Measurements from ENCODE around the gene SSX2IP. TPM values are rescaled to one million over a fixed set of nuclear protein-coding genes. Genes with fewer than 3 reads are reported as not detected.
A peak's percentile ranks its signal among the peaks of the same experiment; 100 is the strongest.
"Not testable (repeated sequence)": the region's sequence is repeated elsewhere in the genome, so short reads cannot be mapped to it uniquely, and the experiment has no call there.

The SSX2IP gene
- total and polyA plus RNA-seq, 9 donors = 14.4 to 19.3 (median 16.5) TPM

DNA sequence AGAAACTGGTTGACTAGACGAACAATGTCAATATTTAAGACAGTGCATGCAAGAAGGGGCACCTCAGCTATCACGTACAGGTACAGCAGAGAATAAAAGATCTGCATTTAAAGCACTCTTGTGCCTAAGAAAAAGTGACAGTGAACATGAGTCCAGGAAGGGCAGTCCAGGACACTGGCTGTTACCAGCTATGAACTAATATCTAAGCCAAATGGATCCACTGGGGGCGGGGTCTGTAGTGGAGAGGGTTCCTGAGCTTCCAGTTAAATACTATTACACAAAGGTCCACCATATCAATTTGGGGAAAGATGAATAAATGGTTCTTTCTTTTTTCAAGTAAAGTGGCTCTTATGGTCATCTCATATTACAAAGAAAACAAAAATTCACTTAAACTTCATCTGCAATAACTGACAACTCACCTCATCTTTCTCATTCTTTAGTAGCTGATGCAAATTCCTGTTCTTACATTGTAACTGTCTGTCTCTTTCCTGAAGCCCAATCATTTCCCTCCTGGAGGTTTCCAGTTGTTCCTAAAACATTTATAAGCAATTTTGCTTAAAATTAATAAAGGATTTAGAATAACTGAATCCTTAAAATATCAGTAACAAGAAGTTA, 24.5 kb downstream of the SSX2IP start:
- peaks cover 2% of the 10 kb centered on the region for H3K36me3 ChIP-seq (ENCODE audit: control insufficient read depth, insufficient read depth, low read length)
- H3K4me1 ChIP-seq (ENCODE audit: control insufficient read depth, insufficient read depth, low read length) = no peaks in the 10 kb centered on the region
- no peaks in the 10 kb centered on the region for H3K9me3 ChIP-seq (replicated peaks; ENCODE audit: control insufficient read depth, low read depth, low read length)
- DNase-seq = no peak
- no peaks in the 10 kb centered on the region for H3K27me3 ChIP-seq (ENCODE audit: control insufficient read depth, insufficient read depth, low read length)
- H3K27ac ChIP-seq (ENCODE audit: low read length) = no peak overlapping the region
- H3K4me3 ChIP-seq (ENCODE audit: low read length) = no peak overlapping the region
- 94% methylated on average over 2 of the region's 3 CpGs for WGBS (ENCODE audit: insufficient coverage)

DNA sequence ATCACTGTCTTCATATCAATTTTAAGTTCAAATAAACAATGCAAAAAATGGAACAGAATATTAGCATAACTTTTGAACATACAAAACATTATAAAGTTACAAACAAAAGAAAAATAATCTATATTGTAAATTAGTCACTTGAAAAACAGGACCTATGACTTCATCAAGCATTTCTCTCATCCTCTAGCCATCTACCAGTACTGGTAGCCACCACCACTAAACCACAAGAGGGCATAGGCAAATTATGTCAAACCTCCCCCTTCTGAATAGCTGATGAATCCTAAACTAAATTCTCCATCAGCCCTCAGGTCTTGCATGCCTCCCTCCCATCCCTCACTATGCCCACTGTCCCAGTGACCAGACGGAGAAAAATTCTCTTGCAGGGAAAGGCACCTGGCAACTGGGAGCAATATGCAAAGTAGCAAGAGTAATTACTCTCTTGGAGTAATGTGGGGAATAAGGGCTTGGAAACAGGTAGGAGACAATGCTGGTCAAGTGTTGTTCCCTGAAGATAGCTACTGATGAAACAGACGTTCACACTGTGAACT, 37.1 kb downstream of the SSX2IP start:
- WGBS (ENCODE audit: insufficient coverage) = no CpG with 5 or more reads among the region's 2 CpGs
- H3K4me1 ChIP-seq (ENCODE audit: control insufficient read depth, insufficient read depth, low read length) = no peaks in the 10 kb centered on the region
- no peaks in the 10 kb centered on the region for H3K9me3 ChIP-seq (replicated peaks; ENCODE audit: control insufficient read depth, low read depth, low read length)
- no peaks in the 10 kb centered on the region for H3K27me3 ChIP-seq (ENCODE audit: control insufficient read depth, insufficient read depth, low read length)
- no peak overlapping the region for H3K27ac ChIP-seq (ENCODE audit: low read length)
- no peak for DNase-seq
- H3K36me3 ChIP-seq (ENCODE audit: control insufficient read depth, insufficient read depth, low read length) = peaks cover 28% of the 10 kb centered on the region
- H3K4me3 ChIP-seq (ENCODE audit: low read length) = no peak overlapping the region

- WGBS (ENCODE audit: insufficient coverage) = no CpG with 5 or more reads among the region's 2 CpGs
These were observed 45.8 kb downstream of the SSX2IP start for GRCh38 chr1:84644472-84644871.

GRCh38 chr1:84643183-84643582, 47.1 kb downstream of the SSX2IP start:
- DNase-seq = no peak
- Histone ChIP-seq H3K4me1 (ENCODE audit: control insufficient read depth, insufficient read depth, low read length) (no peaks in the 10 kb centered on the region), H3K27ac (ENCODE audit: low read length) (no peak overlapping the region), H3K9me3 (replicated peaks; ENCODE audit: control insufficient read depth, low read depth, low read length) (no peaks in the 10 kb centered on the region), H3K36me3 (ENCODE audit: control insufficient read depth, insufficient read depth, low read length) (no peaks in the 10 kb centered on the region), H3K4me3 (ENCODE audit: low read length) (no peak overlapping the region), H3K27me3 (ENCODE audit: control insufficient read depth, insufficient read depth, low read length) (no peaks in the 10 kb centered on the region)
- no CpG with 5 or more reads among the region's 6 CpGs for WGBS (ENCODE audit: insufficient coverage)

More at GRCh38 chr1:84644472-84644871, 45.8 kb downstream of the SSX2IP start:
- Histone ChIP-seq H3K4me1 (ENCODE audit: control insufficient read depth, insufficient read depth, low read length) (no peaks in the 10 kb centered on the region), H3K27ac (ENCODE audit: low read length) (no peak overlapping the region), H3K27me3 (ENCODE audit: control insufficient read depth, insufficient read depth, low read length) (no peaks in the 10 kb centered on the region), H3K36me3 (ENCODE audit: control insufficient read depth, insufficient read depth, low read length) (peaks cover 3% of the 10 kb centered on the region), H3K9me3 (replicated peaks; ENCODE audit: control insufficient read depth, low read depth, low read length) (no peaks in the 10 kb centered on the region), H3K4me3 (ENCODE audit: low read length) (no peak overlapping the region)
- no peak for DNase-seq

GRCh38 chr1:84642774-84643173, 47.5 kb downstream of the SSX2IP start:
- DNase-seq = no peak
- no peaks in the 10 kb centered on the region for H3K4me1 ChIP-seq (ENCODE audit: control insufficient read depth, insufficient read depth, low read length)

DNA sequence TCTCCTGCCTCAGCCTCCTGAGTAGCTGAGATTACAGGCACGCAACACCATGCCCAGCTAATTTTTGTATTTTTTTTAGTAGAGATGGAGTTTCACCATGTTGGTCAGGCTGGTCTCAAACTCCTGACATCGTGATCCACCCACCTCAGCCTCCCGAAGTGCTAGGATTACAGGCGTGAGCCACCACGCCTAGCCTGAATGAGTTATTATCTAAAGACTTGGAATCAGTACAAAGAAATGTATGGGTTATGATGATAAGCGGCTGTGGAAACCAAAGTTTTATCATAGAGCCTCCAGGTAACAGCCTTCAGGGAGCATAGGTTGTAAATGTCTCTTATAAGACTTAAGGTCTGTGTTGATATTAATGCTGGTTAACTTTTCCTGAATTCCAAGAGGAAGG, 50.5 kb downstream of the SSX2IP start:
- H3K4me1 ChIP-seq (ENCODE audit: control insufficient read depth, insufficient read depth, low read length); H3K4me3 ChIP-seq (ENCODE audit: low read length); H3K9me3 ChIP-seq (replicated peaks; ENCODE audit: control insufficient read depth, low read depth, low read length); DNase-seq; H3K36me3 ChIP-seq (ENCODE audit: control insufficient read depth, insufficient read depth, low read length); H3K27me3 ChIP-seq (ENCODE audit: control insufficient read depth, insufficient read depth, low read length); H3K27ac ChIP-seq (ENCODE audit: low read length): not testable (repeated sequence)
- WGBS (ENCODE audit: insufficient coverage) = no CpG with 5 or more reads among the region's 6 CpGs

More at GRCh38 chr1:84642774-84643173, 47.5 kb downstream of the SSX2IP start:
- Histone ChIP-seq H3K36me3 (ENCODE audit: control insufficient read depth, insufficient read depth, low read length) (no peaks in the 10 kb centered on the region), H3K4me3 (ENCODE audit: low read length) (no peak overlapping the region), H3K9me3 (replicated peaks; ENCODE audit: control insufficient read depth, low read depth, low read length) (no peaks in the 10 kb centered on the region), H3K27me3 (ENCODE audit: control insufficient read depth, insufficient read depth, low read length) (no peaks in the 10 kb centered on the region), H3K27ac (ENCODE audit: low read length) (no peak overlapping the region)

- no peaks in the 10 kb centered on the region for H3K36me3 ChIP-seq (ENCODE audit: control insufficient read depth, insufficient read depth, low read length)
These were observed 54.8 kb downstream of the SSX2IP start for GRCh38 chr1:84635429-84635828.

GRCh38 chr1:84634536-84635205, 55.6 kb downstream of the SSX2IP start:
- Histone ChIP-seq H3K4me1 (ENCODE audit: control insufficient read depth, insufficient read depth, low read length) (no peaks in the 10 kb centered on the region), H3K36me3 (ENCODE audit: control insufficient read depth, insufficient read depth, low read length) (no peaks in the 10 kb centered on the region), H3K27ac (ENCODE audit: low read length) (no peak overlapping the region), H3K4me3 (ENCODE audit: low read length) (no peak overlapping the region), H3K27me3 (ENCODE audit: control insufficient read depth, insufficient read depth, low read length) (no peaks in the 10 kb centered on the region), H3K9me3 (replicated peaks; ENCODE audit: control insufficient read depth, low read depth, low read length) (no peaks in the 10 kb centered on the region)
- 34% methylated on average over 4 of the region's 5 CpGs for WGBS (ENCODE audit: insufficient coverage)
- no peak for DNase-seq

More at GRCh38 chr1:84635429-84635828, 54.8 kb downstream of the SSX2IP start:
- Histone ChIP-seq H3K4me1 (ENCODE audit: control insufficient read depth, insufficient read depth, low read length) (no peaks in the 10 kb centered on the region), H3K4me3 (ENCODE audit: low read length) (no peak overlapping the region), H3K27me3 (ENCODE audit: control insufficient read depth, insufficient read depth, low read length) (no peaks in the 10 kb centered on the region), H3K27ac (ENCODE audit: low read length) (no peak overlapping the region), H3K9me3 (replicated peaks; ENCODE audit: control insufficient read depth, low read depth, low read length) (no peaks in the 10 kb centered on the region)
- WGBS (ENCODE audit: insufficient coverage) = 100% methylated on average over 1 of the region's 2 CpGs
- no peak for DNase-seq

DNA sequence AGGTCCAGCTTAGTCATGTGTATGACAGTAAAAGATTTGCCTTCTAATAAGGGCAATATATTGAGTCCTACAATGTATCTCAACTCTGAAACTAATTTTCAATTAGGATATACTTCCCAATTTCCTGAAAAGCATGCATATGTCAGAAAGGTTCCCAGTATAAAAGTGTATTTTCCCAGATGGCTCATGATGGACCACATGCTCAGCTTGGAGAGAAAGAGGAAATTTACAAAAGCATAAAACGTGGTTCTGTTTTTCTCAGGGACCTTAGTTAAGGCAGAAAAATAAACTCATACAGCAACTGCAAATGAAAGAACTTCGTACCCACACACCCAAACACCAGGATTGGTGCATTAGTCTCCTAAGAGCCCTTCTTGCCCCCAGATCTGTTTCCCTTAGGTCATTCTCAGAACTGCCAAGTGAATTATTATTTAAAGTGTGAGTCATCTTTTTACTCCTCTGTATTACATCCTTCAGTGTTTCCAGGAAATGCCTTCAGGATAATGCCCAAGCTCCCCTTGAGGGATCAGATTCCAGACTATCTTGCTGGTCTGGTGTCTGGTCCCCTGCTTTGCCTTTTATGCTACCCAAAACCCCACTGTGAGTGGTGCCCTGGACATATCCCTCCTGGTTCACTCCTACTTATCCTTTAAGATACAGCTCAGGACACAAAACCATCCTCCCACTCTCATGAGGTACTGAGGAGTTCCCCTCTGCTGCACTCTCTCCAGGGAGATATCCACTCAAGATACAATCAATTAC, 57.4 kb downstream of the SSX2IP start:
- peak; percentile 13 for DNase-seq
- H3K4me3 ChIP-seq (ENCODE audit: low read length) = no peak overlapping the region
- no peaks in the 10 kb centered on the region for H3K36me3 ChIP-seq (ENCODE audit: control insufficient read depth, insufficient read depth, low read length)
- no peaks in the 10 kb centered on the region for H3K9me3 ChIP-seq (replicated peaks; ENCODE audit: control insufficient read depth, low read depth, low read length)
- WGBS (ENCODE audit: insufficient coverage) = no CpG with 5 or more reads among the region's 2 CpGs
- no peak overlapping the region for H3K27ac ChIP-seq (ENCODE audit: low read length)
- no peaks in the 10 kb centered on the region for H3K4me1 ChIP-seq (ENCODE audit: control insufficient read depth, insufficient read depth, low read length)
- no peaks in the 10 kb centered on the region for H3K27me3 ChIP-seq (ENCODE audit: control insufficient read depth, insufficient read depth, low read length)

- DNase-seq = no peak
- 34% methylated on average over 2 of the region's 6 CpGs for WGBS (ENCODE audit: insufficient coverage)
- H3K36me3 ChIP-seq (ENCODE audit: control insufficient read depth, insufficient read depth, low read length) = no peaks in the 10 kb centered on the region
- H3K9me3 ChIP-seq (replicated peaks; ENCODE audit: control insufficient read depth, low read depth, low read length) = no peaks in the 10 kb centered on the region
- H3K4me1 ChIP-seq (ENCODE audit: control insufficient read depth, insufficient read depth, low read length) = no peaks in the 10 kb centered on the region
- no peak overlapping the region for H3K27ac ChIP-seq (ENCODE audit: low read length)
- no peaks in the 10 kb centered on the region for H3K27me3 ChIP-seq (ENCODE audit: control insufficient read depth, insufficient read depth, low read length)
- no peak overlapping the region for H3K4me3 ChIP-seq (ENCODE audit: low read length)
These were observed 58.1 kb downstream of the SSX2IP start for GRCh38 chr1:84632137-84632536.
